Activated naive CD8-positive, alpha-beta T cell (primary cell): ENCODE results near the gene CACNA2D4.

Experiments
- H3K27ac Mint-ChIP-seq: one replicate; pipeline ENCODE4 v1.8.0; 2021; ENCODE audit warnings: mixed read lengths
- H3K27me3 Mint-ChIP-seq: one replicate; pipeline ENCODE4 v1.8.0; 2021; ENCODE audit warnings: mixed read lengths
- H3K36me3 Mint-ChIP-seq: one replicate; pipeline ENCODE4 v1.8.0; 2021; ENCODE audit warnings: mixed read lengths
- H3K4me1 Mint-ChIP-seq: one replicate; pipeline ENCODE4 v1.8.0; 2021; ENCODE audit warnings: low read depth, mixed read lengths
- H3K4me3 Mint-ChIP-seq: one replicate; pipeline ENCODE4 v1.8.0; 2021; ENCODE audit warnings: mild to moderate bottlenecking, mixed read lengths
- H3K9me3 Mint-ChIP-seq: one replicate; pipeline ENCODE4 v1.8.0; 2021; ENCODE audit warnings: low read depth, mixed read lengths

Gene CACNA2D4

DNA sequence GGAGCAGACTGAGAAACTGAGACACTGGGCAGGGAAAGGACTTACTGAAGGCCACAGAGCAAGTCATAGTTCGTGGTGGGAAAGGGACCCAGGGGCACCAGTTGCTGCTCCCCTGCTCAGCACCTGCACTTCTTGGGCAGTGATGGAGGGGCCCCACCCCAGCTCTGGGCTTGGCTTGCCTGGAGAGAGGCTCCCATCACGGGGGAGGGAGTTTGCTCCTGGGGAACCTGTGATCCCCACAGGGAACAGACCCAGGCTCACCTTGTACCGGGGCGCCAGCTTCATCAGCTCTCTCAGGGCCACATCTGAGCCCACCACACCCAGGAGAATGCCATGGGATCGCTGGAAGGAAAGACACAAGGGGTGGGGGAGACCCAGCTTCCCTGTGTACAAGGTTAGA, 39.8 kb downstream of the CACNA2D4 start:
- H3K27ac Mint-ChIP-seq = no peak overlapping the region
- H3K36me3 Mint-ChIP-seq = no peaks in the 10 kb centered on the region
- H3K9me3 Mint-ChIP-seq = no peaks in the 10 kb centered on the region
- H3K4me3 Mint-ChIP-seq = no peak overlapping the region
- H3K27me3 Mint-ChIP-seq = peaks cover 6% of the 10 kb centered on the region
- H3K4me1 Mint-ChIP-seq = no peaks in the 10 kb centered on the region

DNA sequence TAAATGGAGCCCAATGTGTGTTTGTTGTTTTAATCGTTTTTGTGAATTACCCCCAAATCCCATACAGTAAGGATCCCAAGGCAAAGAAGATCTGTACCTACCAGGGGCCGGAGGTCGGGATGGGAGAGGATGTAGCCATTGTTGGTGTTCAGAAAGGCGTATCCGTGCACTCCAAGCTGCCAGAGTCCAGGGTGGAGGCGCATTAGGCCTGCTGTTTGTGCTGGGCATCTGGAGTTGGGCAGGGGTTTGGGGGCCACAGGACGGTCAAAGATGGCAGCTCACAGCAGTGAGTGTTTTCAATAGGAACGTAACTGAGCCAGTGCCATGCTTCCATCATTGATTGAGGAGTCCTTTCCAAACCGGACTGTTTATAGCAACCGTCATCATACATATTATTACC, 40.2 kb downstream of the CACNA2D4 start:
- no peaks in the 10 kb centered on the region for H3K9me3 Mint-ChIP-seq
- H3K36me3 Mint-ChIP-seq = no peaks in the 10 kb centered on the region
- no peaks in the 10 kb centered on the region for H3K4me1 Mint-ChIP-seq
- no peak overlapping the region for H3K4me3 Mint-ChIP-seq
- H3K27me3 Mint-ChIP-seq = peaks cover 3% of the 10 kb centered on the region
- H3K27ac Mint-ChIP-seq = no peak overlapping the region

DNA sequence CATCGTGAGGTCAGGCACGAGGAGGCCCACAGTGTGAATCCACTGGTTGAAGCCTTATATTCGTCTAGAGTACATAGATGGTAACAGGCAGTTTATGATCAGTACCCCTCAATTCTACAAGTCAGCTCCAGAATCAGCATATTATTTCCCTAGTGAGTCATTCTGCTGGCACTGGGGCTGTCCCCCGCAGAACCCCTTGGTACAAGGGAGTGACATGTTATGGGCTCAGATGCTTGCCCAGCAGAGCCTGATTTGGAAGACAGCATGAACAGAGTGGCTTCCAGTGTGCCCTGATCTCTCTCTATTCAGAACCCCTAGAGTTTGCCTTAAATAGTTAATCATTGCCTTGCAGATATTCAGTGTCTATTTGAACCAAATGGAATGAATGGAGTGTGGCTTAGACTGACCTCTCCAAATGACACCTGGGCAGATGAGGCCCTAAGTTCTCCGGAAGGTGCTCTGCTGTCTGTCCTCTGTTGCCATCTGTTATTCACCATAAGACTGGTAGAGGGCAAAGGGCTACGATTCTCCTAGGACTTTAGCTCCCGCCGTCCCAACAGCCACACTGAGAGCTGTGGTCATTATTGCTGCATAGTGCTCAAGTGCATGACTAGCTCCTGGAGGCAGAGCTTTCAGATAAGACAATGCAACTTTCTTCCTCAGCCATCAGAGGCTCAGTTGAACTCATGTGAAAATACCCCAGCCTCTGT, 41.1 kb downstream of the CACNA2D4 start:
- H3K9me3 Mint-ChIP-seq = no peaks in the 10 kb centered on the region
- no peak overlapping the region for H3K27ac Mint-ChIP-seq
- no peak overlapping the region for H3K4me3 Mint-ChIP-seq
- no peaks in the 10 kb centered on the region for H3K4me1 Mint-ChIP-seq
- peaks cover 3% of the 10 kb centered on the region for H3K27me3 Mint-ChIP-seq
- no peaks in the 10 kb centered on the region for H3K36me3 Mint-ChIP-seq

DNA sequence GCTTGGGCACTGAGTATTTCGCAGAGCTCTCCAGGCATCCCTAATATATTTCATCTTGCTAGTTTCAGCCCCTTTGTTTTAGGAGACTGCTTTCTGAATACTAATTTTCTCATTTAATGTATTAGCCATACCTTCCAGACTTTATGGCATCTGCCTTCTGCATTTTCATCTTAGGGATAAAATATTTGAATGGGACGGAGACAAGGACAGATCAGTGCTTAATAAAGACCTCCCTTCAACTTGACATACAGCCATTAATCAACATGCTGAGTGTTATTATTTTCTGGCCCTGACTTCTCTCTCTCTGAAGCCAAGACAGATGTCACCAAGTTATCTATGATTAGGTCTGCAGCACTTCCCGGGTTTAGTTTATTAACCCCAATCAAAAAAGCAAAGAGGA, 42.4 kb downstream of the CACNA2D4 start:
- Mint-ChIP-seq H3K27me3 (peaks cover 3% of the 10 kb centered on the region), H3K9me3 (no peaks in the 10 kb centered on the region), H3K4me3 (no peak overlapping the region), H3K4me1 (no peaks in the 10 kb centered on the region), H3K36me3 (no peaks in the 10 kb centered on the region), H3K27ac (no peak overlapping the region)

DNA sequence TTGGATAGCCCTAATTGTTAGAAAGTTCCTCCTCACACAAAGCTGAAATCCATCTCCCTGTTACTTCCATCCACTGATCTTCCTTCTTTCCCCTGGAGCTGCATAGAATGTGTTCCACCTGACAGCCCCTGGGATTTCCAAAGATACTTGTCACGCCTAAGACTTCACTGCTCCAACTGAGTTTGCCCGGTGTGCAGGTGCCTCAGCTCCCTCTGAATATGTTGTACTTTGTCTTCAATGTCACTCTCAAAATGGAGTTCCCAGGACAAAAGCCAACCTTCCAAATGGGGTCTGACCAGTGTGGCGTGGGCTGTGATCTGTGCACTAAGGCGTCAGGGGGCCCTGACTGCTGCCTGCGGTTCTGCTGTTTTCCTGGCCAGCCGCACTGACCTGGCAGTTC, 42.8 kb downstream of the CACNA2D4 start:
- no peaks in the 10 kb centered on the region for H3K4me1 Mint-ChIP-seq
- H3K36me3 Mint-ChIP-seq = no peaks in the 10 kb centered on the region
- no peak overlapping the region for H3K27ac Mint-ChIP-seq
- peaks cover 3% of the 10 kb centered on the region for H3K27me3 Mint-ChIP-seq
- no peak overlapping the region for H3K4me3 Mint-ChIP-seq
- no peaks in the 10 kb centered on the region for H3K9me3 Mint-ChIP-seq

DNA sequence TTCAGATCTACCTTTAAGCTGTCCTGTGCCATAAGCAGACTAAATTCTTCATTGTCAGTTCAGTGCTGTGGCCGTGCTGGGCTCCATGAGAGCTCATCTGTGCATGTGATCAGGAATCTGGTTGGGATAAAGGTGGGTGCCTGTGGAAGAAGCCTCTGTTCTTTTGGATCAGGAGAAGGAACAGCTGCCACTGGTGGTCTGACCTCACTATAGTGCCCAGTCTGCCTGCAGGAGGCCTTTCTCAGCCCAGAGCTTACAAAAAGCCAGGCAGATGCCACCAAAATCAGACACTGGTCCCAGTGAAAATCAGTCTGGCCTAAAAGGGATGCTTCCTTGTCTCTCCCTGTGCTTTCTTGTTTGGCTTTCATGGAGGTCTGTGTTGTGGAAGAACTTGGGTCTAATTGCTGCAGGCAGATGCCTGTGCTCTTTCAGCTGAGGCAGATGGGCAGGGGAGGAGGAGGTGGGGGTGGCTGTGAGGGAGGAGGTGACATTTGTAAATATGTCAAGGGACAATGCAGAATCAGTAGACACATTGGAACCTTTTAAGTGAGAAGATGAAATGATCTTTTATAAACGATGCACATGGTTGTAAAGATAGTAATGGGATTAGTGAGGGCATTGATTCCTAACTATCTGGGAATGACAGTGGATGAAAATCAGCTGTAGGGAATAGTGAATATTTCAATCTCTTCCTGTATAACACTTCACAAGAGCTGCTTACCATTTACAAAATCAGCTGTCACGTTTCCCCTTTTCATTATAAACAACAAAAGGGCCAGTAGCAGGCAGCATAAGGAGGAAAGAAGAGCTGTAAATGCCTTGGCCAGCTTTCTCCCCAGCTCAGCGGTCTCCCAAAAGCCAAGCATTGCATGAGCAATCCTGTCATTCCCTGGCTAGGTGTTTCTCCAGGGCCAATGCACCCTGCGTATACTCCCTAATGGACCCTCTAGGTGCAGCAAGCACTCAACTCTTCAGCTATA, 44.6 kb downstream of the CACNA2D4 start:
- Mint-ChIP-seq H3K27ac (no peak overlapping the region), H3K27me3 (peaks cover 5% of the 10 kb centered on the region), H3K4me3 (no peak overlapping the region), H3K36me3 (peaks cover 3% of the 10 kb centered on the region), H3K9me3 (no peaks in the 10 kb centered on the region), H3K4me1 (no peaks in the 10 kb centered on the region)

DNA sequence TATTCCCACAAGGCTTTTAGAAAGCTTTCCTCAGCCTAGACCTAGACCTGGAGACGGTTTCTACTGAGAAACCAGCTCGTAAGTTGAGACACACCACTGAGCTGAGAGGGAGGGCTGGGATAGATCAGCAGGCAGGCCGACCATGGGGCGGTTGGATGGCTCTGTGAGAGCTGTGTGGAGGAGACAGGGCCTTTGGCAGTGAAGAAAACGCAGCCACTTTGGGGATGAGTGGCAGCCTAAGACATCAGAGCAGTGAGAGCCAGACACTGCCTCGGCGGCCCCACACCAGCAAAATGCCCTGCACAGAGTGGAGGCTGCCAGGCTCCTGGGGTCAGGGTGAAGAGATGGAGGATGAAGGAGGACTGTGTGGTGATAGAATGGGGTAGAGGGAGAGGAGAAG, 46.0 kb downstream of the CACNA2D4 start:
- no peak overlapping the region for H3K4me3 Mint-ChIP-seq
- no peaks in the 10 kb centered on the region for H3K4me1 Mint-ChIP-seq
- H3K27ac Mint-ChIP-seq = no peak overlapping the region

DNA sequence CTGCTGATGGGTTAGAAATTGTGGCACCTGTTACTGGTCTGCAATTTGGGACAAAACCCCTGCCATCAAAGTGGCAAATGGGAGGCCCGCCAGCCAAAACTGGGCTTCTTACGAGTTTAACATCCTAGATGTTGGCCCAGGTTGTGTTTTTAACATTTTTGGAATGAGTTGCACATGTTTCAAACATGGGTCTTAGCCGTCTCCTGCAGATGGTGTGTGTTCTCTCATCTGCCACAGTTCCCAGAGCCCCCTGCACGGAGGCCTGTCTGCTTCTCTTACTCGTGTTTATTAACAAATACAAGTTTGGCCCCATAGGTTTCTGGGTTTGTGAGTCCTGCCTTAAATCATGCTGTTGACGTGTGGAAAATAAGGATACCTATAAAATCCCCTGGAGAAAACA, 46.5 kb downstream of the CACNA2D4 start:
- peaks cover 3% of the 10 kb centered on the region for H3K36me3 Mint-ChIP-seq
- no peaks in the 10 kb centered on the region for H3K9me3 Mint-ChIP-seq
- H3K4me3 Mint-ChIP-seq = no peak overlapping the region
- H3K4me1 Mint-ChIP-seq = no peaks in the 10 kb centered on the region
- peaks cover 12% of the 10 kb centered on the region for H3K27me3 Mint-ChIP-seq
- H3K27ac Mint-ChIP-seq = no peak overlapping the region

More for the DNA sequence above, 46.0 kb downstream of the CACNA2D4 start:
- H3K36me3 Mint-ChIP-seq = peaks cover 3% of the 10 kb centered on the region
- H3K9me3 Mint-ChIP-seq = no peaks in the 10 kb centered on the region
- peaks cover 13% of the 10 kb centered on the region for H3K27me3 Mint-ChIP-seq

DNA sequence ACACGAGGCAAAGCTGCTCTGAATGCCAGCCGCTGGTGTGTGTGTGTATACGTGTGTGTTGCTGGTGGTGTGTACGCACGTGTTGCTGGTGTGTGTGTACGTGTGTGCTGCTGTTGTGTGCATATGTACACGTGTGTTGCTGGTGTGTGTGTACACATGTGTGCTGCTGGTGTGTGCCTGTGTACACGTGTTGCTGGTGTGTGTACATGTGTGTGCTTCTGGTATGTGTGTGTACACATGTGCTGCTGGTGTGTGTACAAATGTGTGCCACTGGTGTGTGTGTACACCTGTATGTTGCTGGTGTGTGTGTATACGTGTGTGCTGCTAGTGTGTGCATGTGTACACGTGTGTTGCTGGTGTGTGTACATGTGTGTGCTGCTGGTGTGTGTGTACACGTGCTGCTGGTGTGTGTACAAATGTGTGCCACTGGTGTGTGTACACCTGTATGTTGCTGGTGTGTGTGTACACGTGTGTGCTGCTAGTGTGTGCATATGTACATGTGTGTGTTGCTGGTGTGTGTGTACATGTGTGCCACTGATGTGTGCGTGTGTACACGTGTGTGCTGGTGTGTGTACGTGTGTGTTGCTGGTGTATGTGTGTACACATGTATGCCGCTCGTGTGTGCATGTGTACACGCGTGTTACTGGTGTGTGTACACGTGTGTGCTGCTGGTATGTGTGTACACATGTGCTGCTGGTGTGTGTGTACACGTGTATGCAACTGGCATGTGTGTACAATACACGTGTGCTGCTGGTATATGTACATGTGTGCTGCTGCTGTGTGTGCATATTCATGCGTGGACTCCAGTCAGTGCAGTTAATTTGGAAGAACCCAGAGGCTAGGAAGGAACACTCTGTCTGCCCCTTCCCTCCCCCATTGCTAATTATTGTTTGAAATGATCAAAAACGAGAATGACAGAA, 47.2 kb downstream of the CACNA2D4 start:
- Mint-ChIP-seq H3K9me3 (no peaks in the 10 kb centered on the region), H3K4me1 (no peaks in the 10 kb centered on the region), H3K27ac (no peak overlapping the region), H3K36me3 (peaks cover 3% of the 10 kb centered on the region), H3K4me3 (no peak overlapping the region), H3K27me3 (peaks cover 11% of the 10 kb centered on the region)

DNA sequence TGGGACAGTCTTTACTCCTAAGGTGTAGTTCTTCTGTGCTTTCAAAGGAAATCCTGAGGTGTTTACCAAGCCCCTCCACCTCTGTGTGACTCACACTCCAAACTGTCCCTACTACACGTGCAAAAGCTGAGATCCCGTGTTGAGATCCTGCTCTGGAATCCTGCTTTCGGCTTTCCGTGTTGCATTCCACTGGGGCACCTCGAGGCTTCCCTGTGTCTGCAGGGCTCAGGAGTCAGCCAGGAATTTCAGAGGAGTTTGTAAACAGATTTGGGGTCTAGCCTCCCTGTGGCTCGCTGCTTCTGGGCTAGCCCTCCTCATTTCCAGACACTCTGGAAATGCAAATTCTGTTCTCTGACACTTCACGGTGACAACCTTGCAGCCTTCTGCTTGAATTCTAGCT, 48.4 kb downstream of the CACNA2D4 start:
- H3K27me3 Mint-ChIP-seq = peaks cover 15% of the 10 kb centered on the region
- peaks cover 5% of the 10 kb centered on the region for H3K36me3 Mint-ChIP-seq
- H3K4me1 Mint-ChIP-seq = no peaks in the 10 kb centered on the region
- H3K4me3 Mint-ChIP-seq = no peak overlapping the region
- no peaks in the 10 kb centered on the region for H3K9me3 Mint-ChIP-seq
- H3K27ac Mint-ChIP-seq = no peak overlapping the region

DNA sequence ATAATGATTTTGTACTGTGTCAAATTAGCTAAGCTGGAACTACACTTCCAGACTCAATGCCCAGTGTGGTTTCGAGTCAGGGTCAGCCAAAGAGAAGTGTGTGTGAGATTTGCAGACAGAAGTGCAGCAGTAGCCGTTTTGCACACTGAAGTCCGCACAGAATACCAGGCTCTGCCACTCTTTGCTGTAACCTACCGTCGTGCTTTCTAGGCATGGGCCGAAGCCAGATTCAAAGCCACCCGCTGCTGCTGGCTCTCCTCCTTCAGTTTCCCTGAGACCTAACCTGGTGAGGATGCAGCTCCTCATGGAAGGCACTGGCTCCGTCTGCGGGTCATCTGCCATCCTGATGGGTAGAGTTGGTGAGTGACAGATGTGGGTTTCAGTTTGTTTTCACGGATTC, 49.3 kb downstream of the CACNA2D4 start:
- Mint-ChIP-seq H3K27me3 (peaks cover 14% of the 10 kb centered on the region), H3K36me3 (peaks cover 5% of the 10 kb centered on the region), H3K4me3 (no peak overlapping the region), H3K9me3 (no peaks in the 10 kb centered on the region), H3K4me1 (no peaks in the 10 kb centered on the region), H3K27ac (no peak overlapping the region)

DNA sequence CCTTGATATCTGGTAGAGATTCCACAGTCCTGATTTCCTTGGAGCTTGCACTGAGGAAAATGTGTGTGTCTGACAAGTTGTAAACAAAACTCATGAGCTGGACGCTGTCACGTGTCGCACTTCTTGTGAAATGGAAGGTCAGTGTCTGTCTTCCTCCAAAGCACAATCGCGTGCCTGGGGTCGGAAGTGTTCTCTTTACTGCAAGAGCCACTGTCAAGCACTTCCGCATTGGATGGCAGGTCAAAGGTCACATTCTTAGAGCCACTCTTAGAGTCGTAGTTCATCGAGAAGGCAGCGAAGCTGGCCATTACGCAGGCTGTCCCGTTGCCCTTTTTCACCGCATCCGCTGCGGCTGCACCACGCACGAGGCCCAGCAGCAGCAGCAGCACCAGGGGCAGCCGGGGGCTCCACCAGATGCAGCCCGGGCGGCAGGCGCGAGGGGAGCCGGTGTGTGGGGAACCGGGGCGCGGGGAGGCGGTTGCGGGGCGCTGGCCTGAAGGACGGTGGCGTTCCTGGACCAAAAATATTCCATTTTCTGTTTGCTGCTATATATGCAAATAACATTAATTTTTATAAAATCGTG, 53.1 kb downstream of the CACNA2D4 start:
- H3K4me3 Mint-ChIP-seq = no peak overlapping the region
- H3K4me1 Mint-ChIP-seq = no peaks in the 10 kb centered on the region
- H3K36me3 Mint-ChIP-seq = peaks cover 5% of the 10 kb centered on the region
- no peaks in the 10 kb centered on the region for H3K9me3 Mint-ChIP-seq
- H3K27me3 Mint-ChIP-seq = peaks cover 18% of the 10 kb centered on the region
- no peak overlapping the region for H3K27ac Mint-ChIP-seq

DNA sequence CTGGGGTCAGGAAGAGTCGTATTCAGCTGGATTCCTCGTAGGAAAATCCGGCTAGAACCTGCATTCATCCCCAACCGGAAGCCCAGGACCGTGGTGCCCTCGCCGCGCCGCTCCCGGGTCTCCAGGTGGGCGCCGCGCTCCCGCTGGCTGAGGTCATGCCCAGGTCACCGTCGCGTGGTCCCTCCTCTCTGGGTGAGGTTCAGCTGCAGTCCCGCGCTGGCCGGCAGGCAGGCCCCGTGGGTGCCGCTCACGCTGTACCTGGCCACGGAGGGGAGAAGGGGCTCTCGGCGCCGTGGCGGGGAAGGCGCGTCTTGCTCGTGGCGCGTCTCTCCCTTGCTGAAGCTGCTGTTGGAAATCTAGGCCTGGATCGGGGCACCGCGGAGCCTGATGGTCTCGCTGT, 53.6 kb downstream of the CACNA2D4 start:
- Mint-ChIP-seq H3K4me3 (no peak overlapping the region), H3K27me3 (peaks cover 18% of the 10 kb centered on the region), H3K27ac (no peak overlapping the region), H3K4me1 (no peaks in the 10 kb centered on the region), H3K9me3 (no peaks in the 10 kb centered on the region), H3K36me3 (peaks cover 5% of the 10 kb centered on the region)

DNA sequence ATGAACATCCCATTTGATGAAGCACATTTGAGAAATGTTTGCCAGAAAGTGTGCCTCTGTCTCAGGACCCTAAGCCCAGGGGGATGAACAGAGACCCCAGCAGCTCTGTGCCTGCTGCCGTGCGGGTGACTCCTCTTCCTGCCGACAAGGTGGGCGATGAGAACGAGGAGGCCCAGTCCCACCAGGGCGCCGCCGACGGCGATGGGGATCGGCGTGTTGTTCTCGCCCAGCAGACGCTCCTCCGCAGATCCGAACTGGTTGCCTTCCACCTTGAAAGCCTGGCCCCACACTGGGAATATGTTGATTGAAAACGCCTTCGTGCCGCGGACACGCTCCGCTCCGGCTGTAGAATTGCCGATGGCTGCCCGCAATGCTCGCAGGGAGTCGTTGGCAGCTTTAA, 54.0 kb downstream of the CACNA2D4 start:
- Mint-ChIP-seq H3K27ac (no peak overlapping the region), H3K36me3 (peaks cover 3% of the 10 kb centered on the region), H3K27me3 (peaks cover 18% of the 10 kb centered on the region), H3K4me3 (no peak overlapping the region), H3K9me3 (no peaks in the 10 kb centered on the region), H3K4me1 (no peaks in the 10 kb centered on the region)
